IMR-90 (cell line): Measurements from ENCODE around the gene TMSB15C.
"Not testable (repeated sequence)": the region's sequence is repeated elsewhere in the genome, so short reads cannot be mapped to it uniquely, and the experiment has no call there.

Source experiments
- TF ChIP-seq, protein P1 (sequence below): conservative IDR thresholded peaks from 2 replicates; pipeline ENCODE4 v1.5.1; 2012; ENCODE audit warnings: mild to moderate bottlenecking, low read depth, low read length, improper control_type of control experiment
- TF ChIP-seq, protein P2 (sequence below): fragments of 150-350 bp; IDR thresholded peaks from 2 replicates; pipeline ENCODE4 v1.6.1; 2016; ENCODE audit warnings: low read depth, mild to moderate bottlenecking, low read length, moderate library complexity, borderline replicate concordance

DNA sequence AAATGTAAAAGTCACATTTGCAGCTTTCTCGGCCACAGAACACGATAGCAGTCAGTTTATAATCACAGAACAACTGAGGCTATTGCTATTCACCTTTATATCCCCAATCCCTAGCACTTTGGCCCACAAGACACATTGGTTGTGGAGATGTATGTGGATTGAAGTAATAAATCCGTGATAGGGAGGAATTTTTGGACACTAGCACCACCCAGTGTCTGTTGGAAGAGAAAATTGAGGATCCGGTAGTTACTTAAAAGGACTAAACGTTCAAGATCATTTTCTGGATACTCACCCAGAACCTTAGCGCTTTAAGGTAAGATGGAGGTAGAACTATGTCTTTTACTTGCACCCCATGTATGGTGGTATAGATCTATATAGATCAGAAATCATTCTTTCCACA is 1.8 kb upstream of the TMSB15C start:
- TF ChIP-seq, protein P1, sequence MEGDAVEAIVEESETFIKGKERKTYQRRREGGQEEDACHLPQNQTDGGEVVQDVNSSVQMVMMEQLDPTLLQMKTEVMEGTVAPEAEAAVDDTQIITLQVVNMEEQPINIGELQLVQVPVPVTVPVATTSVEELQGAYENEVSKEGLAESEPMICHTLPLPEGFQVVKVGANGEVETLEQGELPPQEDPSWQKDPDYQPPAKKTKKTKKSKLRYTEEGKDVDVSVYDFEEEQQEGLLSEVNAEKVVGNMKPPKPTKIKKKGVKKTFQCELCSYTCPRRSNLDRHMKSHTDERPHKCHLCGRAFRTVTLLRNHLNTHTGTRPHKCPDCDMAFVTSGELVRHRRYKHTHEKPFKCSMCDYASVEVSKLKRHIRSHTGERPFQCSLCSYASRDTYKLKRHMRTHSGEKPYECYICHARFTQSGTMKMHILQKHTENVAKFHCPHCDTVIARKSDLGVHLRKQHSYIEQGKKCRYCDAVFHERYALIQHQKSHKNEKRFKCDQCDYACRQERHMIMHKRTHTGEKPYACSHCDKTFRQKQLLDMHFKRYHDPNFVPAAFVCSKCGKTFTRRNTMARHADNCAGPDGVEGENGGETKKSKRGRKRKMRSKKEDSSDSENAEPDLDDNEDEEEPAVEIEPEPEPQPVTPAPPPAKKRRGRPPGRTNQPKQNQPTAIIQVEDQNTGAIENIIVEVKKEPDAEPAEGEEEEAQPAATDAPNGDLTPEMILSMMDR = not testable (repeated sequence)
- TF ChIP-seq, protein P2, sequence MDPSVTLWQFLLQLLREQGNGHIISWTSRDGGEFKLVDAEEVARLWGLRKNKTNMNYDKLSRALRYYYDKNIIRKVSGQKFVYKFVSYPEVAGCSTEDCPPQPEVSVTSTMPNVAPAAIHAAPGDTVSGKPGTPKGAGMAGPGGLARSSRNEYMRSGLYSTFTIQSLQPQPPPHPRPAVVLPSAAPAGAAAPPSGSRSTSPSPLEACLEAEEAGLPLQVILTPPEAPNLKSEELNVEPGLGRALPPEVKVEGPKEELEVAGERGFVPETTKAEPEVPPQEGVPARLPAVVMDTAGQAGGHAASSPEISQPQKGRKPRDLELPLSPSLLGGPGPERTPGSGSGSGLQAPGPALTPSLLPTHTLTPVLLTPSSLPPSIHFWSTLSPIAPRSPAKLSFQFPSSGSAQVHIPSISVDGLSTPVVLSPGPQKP = not testable (repeated sequence)
